NT2/D1 (cell line): ENCODE measurements around the gene UMPS.

Experiments
- DNase-seq: peaks from one replicate; pipeline ENCODE4 v3.0.0-alpha.2; 2011; ENCODE audit warnings: low read depth, low spot score
- H3K27me3 ChIP-seq: 2 replicates; pipeline ENCODE4 v1.6.0; 2011; ENCODE audit warnings: mild to moderate bottlenecking; ENCODE audit not compliant: insufficient read length, insufficient read depth
- H3K36me3 ChIP-seq: 2 replicates; pipeline ENCODE4 v1.6.1; 2011; ENCODE audit warnings: mild to moderate bottlenecking, low read length, mixed read lengths; ENCODE audit not compliant: insufficient read depth, insufficient read length
- H3K4me1 ChIP-seq: 2 replicates; pipeline ENCODE4 v1.5.1; 2011; ENCODE audit not compliant: insufficient read depth, insufficient read length
- H3K4me3 ChIP-seq: 2 replicates; pipeline ENCODE4 v1.5.1; 2011; ENCODE audit warnings: low read depth; ENCODE audit not compliant: insufficient read length
- H3K9ac ChIP-seq: 2 replicates; pipeline ENCODE4 v1.6.0; 2011; ENCODE audit warnings: low read depth; ENCODE audit not compliant: insufficient read length
- H3K9me3 ChIP-seq: 2 replicates; pipeline ENCODE4 v1.5.1; 2011; ENCODE audit warnings: mild to moderate bottlenecking, low read length; ENCODE audit not compliant: insufficient read depth
- SUZ12 ChIP-seq: IDR thresholded peaks from 2 replicates; pipeline ENCODE4 v1.6.1; 2011; ENCODE audit not compliant: insufficient read length, insufficient read depth; ENCODE audit errors: extremely low read depth
- YY1 ChIP-seq: IDR thresholded peaks from 2 replicates; pipeline ENCODE4 v1.6.1; 2011; ENCODE audit not compliant: insufficient read length, insufficient read depth
- ZNF274 ChIP-seq: IDR thresholded peaks from 2 replicates; pipeline ENCODE4 v1.6.1; 2011; ENCODE audit warnings: mild to moderate bottlenecking, low read depth, low read length

UMPS gene

GRCh38 chr3:124770336-124771082 is 40.3 kb downstream of the UMPS start:
- no peak for DNase-seq
- no peaks in the 10 kb centered on the region for H3K9me3 ChIP-seq
- TF ChIP-seq SUZ12 (no peak), YY1 (no peak), ZNF274 (no peak)
- peaks cover 78% of the 10 kb centered on the region for H3K36me3 ChIP-seq
- no peak overlapping the region for H3K9ac ChIP-seq
- peaks cover 17% of the 10 kb centered on the region for H3K4me1 ChIP-seq
- no peak overlapping the region for H3K4me3 ChIP-seq
- no peaks in the 10 kb centered on the region for H3K27me3 ChIP-seq

GRCh38 chr3:124771083-124771445 is 40.8 kb downstream of the UMPS start:
- H3K36me3 ChIP-seq = peaks cover 77% of the 10 kb centered on the region
- no peak overlapping the region for H3K9ac ChIP-seq
- H3K4me3 ChIP-seq = no peak overlapping the region
- no peaks in the 10 kb centered on the region for H3K9me3 ChIP-seq
- peaks cover 17% of the 10 kb centered on the region for H3K4me1 ChIP-seq
- DNase-seq = no peak
- no peaks in the 10 kb centered on the region for H3K27me3 ChIP-seq
- no peak for TF ChIP-seq ZNF274
- no peak for TF ChIP-seq SUZ12

- H3K4me3 ChIP-seq = no peak overlapping the region
- H3K36me3 ChIP-seq = peaks cover 77% of the 10 kb centered on the region
- no peaks in the 10 kb centered on the region for H3K9me3 ChIP-seq
- H3K4me1 ChIP-seq = peaks cover 19% of the 10 kb centered on the region
- TF ChIP-seq YY1 (no peak), ZNF274 (no peak), SUZ12 (no peak)
- DNase-seq = no peak
- no peak overlapping the region for H3K9ac ChIP-seq
- H3K27me3 ChIP-seq = no peaks in the 10 kb centered on the region
Observed at GRCh38 chr3:124772081-124772831, 42.0 kb downstream of the UMPS start.

GRCh38 chr3:124773351-124774326 is 43.4 kb downstream of the UMPS start:
- H3K27me3 ChIP-seq = no peaks in the 10 kb centered on the region
- DNase-seq = no peak
- peaks cover 19% of the 10 kb centered on the region for H3K4me1 ChIP-seq
- H3K36me3 ChIP-seq = peaks cover 76% of the 10 kb centered on the region
- H3K9me3 ChIP-seq = no peaks in the 10 kb centered on the region
- H3K4me3 ChIP-seq = no peak overlapping the region
- TF ChIP-seq SUZ12 (no peak), ZNF274 (no peak), YY1 (no peak)
- no peak overlapping the region for H3K9ac ChIP-seq

GRCh38 chr3:124774327-124774718 is 44.1 kb downstream of the UMPS start:
- H3K9me3 ChIP-seq = no peaks in the 10 kb centered on the region
- H3K27me3 ChIP-seq = no peaks in the 10 kb centered on the region
- peaks cover 19% of the 10 kb centered on the region for H3K4me1 ChIP-seq
- DNase-seq = peak; percentile 76
- H3K36me3 ChIP-seq = peaks cover 74% of the 10 kb centered on the region
- no peak overlapping the region for H3K4me3 ChIP-seq
- TF ChIP-seq ZNF274 (no peak), SUZ12 (no peak), YY1 (no peak)
- H3K9ac ChIP-seq = peak overlapping the region; percentile 21

GRCh38 chr3:124774841-124775402 is 44.7 kb downstream of the UMPS start:
- no peak for DNase-seq
- H3K36me3 ChIP-seq = peaks cover 70% of the 10 kb centered on the region
- H3K27me3 ChIP-seq = no peaks in the 10 kb centered on the region
- peaks cover 21% of the 10 kb centered on the region for H3K4me1 ChIP-seq
- no peak overlapping the region for H3K4me3 ChIP-seq
- H3K9me3 ChIP-seq = no peaks in the 10 kb centered on the region
- peak overlapping the region; percentile 21 for H3K9ac ChIP-seq
- TF ChIP-seq YY1 (no peak), SUZ12 (no peak), ZNF274 (no peak)

- H3K9ac ChIP-seq = no peak overlapping the region
- no peaks in the 10 kb centered on the region for H3K9me3 ChIP-seq
- H3K36me3 ChIP-seq = peaks cover 66% of the 10 kb centered on the region
- no peaks in the 10 kb centered on the region for H3K27me3 ChIP-seq
- peaks cover 26% of the 10 kb centered on the region for H3K4me1 ChIP-seq
- no peak for DNase-seq
- no peak overlapping the region for H3K4me3 ChIP-seq
- no peak for TF ChIP-seq YY1
- TF ChIP-seq ZNF274 = no peak
- TF ChIP-seq SUZ12 = no peak
Observed at GRCh38 chr3:124775877-124776276, 45.6 kb downstream of the UMPS start.
